ENCODE data around the gene ZNF182. TPM values are rescaled to one million over a fixed set of nuclear protein-coding genes. Genes with fewer than 3 reads are reported as not detected.
"Not testable (repeated sequence)": the region's sequence is repeated elsewhere in the genome, so short reads cannot be mapped to it uniquely, and the experiment has no call there.

Gene ZNF182
- total RNA-seq, 1 experiment from 2014 or later: 6.2 TPM

GRCh38 chrX:47965526-47965925 lies 38.3 kb downstream of the ZNF182 start:
- CTCF ChIA-PET; ATAC-seq; H3K4me3 Mint-ChIP-seq; H3K4me1 Mint-ChIP-seq; H3K27me3 Mint-ChIP-seq (ENCODE audit: low read depth); DNase-seq (ENCODE audit: low spot score); POLR2A ChIA-PET; H3K27ac Mint-ChIP-seq: not testable (repeated sequence)
- Mint-ChIP-seq H3K36me3 (peaks cover 28% of the 10 kb centered on the region), H3K9me3 (peaks cover 53% of the 10 kb centered on the region)

GRCh38 chrX:47961830-47962229 lies 42.0 kb downstream of the ZNF182 start:
- H3K9me3 Mint-ChIP-seq: peaks cover 35% of the 10 kb centered on the region
- DNase-seq (ENCODE audit: low spot score); H3K4me3 Mint-ChIP-seq; POLR2A ChIA-PET; H3K4me1 Mint-ChIP-seq; ATAC-seq; H3K27ac Mint-ChIP-seq; H3K27me3 Mint-ChIP-seq (ENCODE audit: low read depth): not testable (repeated sequence)
- CTCF ChIA-PET: interaction anchor here (0.6 kb wide), 1 partner anchor 112 kb away, joined by 4 read pairs; no protein-coding TSS in a partner anchor
- H3K36me3 Mint-ChIP-seq: peaks cover 28% of the 10 kb centered on the region

GRCh38 chrX:47960406-47960805 lies 43.4 kb downstream of the ZNF182 start:
- ATAC-seq (no peak), DNase-seq (ENCODE audit: low spot score) (no peak)
- Mint-ChIP-seq H3K27ac (no peak overlapping the region), H3K4me3 (no peak overlapping the region), H3K9me3 (peaks cover 35% of the 10 kb centered on the region), H3K27me3 (ENCODE audit: low read depth) (no peaks in the 10 kb centered on the region), H3K36me3 (peaks cover 28% of the 10 kb centered on the region), H3K4me1 (peaks cover 3% of the 10 kb centered on the region; the same call in 1 of the 2 replicates)
- POLR2A ChIA-PET: no interaction called here
- CTCF ChIA-PET: no interaction called here
- TF ChIP-seq PRDM15 (CRISPR knock-in tag; IDR thresholded peaks at IDR 0.05) (no peak), TEAD4 (CRISPR knock-in tag; IDR thresholded peaks at IDR 0.05) (no peak), CREB1 (CRISPR knock-in tag; IDR thresholded peaks at IDR 0.05) (no peak), ZNF423 (CRISPR knock-in tag; IDR thresholded peaks at IDR 0.05) (no peak), ZSCAN18 (CRISPR knock-in tag; IDR thresholded peaks at IDR 0.05) (no peak), CBFB (CRISPR knock-in tag; IDR thresholded peaks at IDR 0.05; ENCODE audit: low read depth) (no peak), PREB (CRISPR knock-in tag; IDR thresholded peaks at IDR 0.05; ENCODE audit: borderline replicate concordance) (no peak), ZNF121 (CRISPR knock-in tag; IDR thresholded peaks at IDR 0.05) (no peak), ZNF396 (CRISPR knock-in tag; IDR thresholded peaks at IDR 0.05; ENCODE audit: borderline replicate concordance) (no peak), ERG (CRISPR knock-in tag; IDR thresholded peaks at IDR 0.05) (no peak), ZBTB21 (CRISPR knock-in tag; IDR thresholded peaks at IDR 0.05; ENCODE audit: borderline replicate concordance) (no peak), SMAD4 (CRISPR knock-in tag; IDR thresholded peaks at IDR 0.05) (no peak)
